B cell (primary cell): ENCODE measurements around the gene NOP9. TPM values are rescaled to one million over a fixed set of nuclear protein-coding genes. Genes with fewer than 3 reads are reported as not detected.

Experiments
- ATAC-seq: fragments of 200-7000 bp; cut with Tn5 transposase; one replicate; pipeline ENCODE4 v1.10.0; 2021; ENCODE audit warnings: low read depth, mild to moderate bottlenecking, moderate number of reproducible peaks, moderate library complexity
- CTCF ChIA-PET: fragments of 350-600 bp; sonication (Branson Sonifier 250); formaldehyde crosslinking; loops from one replicate; lab custom pipeline; 2021; ENCODE audit warnings: antibody characterized with exemption, inconsistent platforms; lab: Charles Lee
- POLR2A ChIA-PET: fragments of 350-600 bp; sonication (Branson Sonifier 250); formaldehyde crosslinking; loops from one replicate; lab custom pipeline; 2021; ENCODE audit warnings: antibody characterized with exemption; lab: Charles Lee
- DNase-seq: peaks from one replicate; pipeline ENCODE4 v3.0.0; 2013
- H2AFZ ChIP-seq: 2 replicates; pipeline ENCODE4 v1.6.1; 2012; ENCODE audit warnings: mild to moderate bottlenecking, low read depth, low read length; ENCODE audit not compliant: insufficient read depth, poor library complexity, severe bottlenecking
- H3K27ac ChIP-seq, 2 donors: 1 replicate in 1 of 2; 2 replicates in 1 of 2; pipeline ENCODE4 v1.5.1; 2012 to 2013; ENCODE audit warnings: low read length in 2 of 2, mild to moderate bottlenecking in 2 of 2, moderate library complexity in 1 of 2
- H3K27me3 ChIP-seq, 4 experiments: fragments of 200-600 bp in 1 of 4; sonication (generic) in 1 of 4; replicated peaks in 1 of 4; 1 replicate in 2 of 4; 2 replicates in 2 of 4; pipeline versions ENCODE4 v1.6.1 to v1.7.0; 2013 to 2016; ENCODE audit warnings: low read length in 3 of 4, mild to moderate bottlenecking in 2 of 4, mixed read lengths in 1 of 4, moderate library complexity in 1 of 4; ENCODE audit not compliant: insufficient read depth in 4 of 4, control insufficient read depth in 3 of 4; ENCODE audit errors: control extremely low read depth in 1 of 4
- H3K36me3 ChIP-seq, 2 experiments: replicated peaks in 1 of 2; 1 replicate in 1 of 2; 2 replicates in 1 of 2; pipeline versions ENCODE4 v1.6.1 to v1.7.1; 2013; ENCODE audit warnings: low read length in 1 of 2; ENCODE audit not compliant: insufficient read depth in 2 of 2, control insufficient read depth in 1 of 2; ENCODE audit errors: control extremely low read depth in 1 of 2, extremely low read depth in 1 of 2
- H3K4me1 ChIP-seq, 2 donors: fragments of 200-600 bp in 1 of 2; sonication (generic) in 1 of 2; 1 replicate in 1 of 2; 2 replicates in 1 of 2; pipeline versions ENCODE4 v1.5.1 to v1.6.1; 2013 to 2017; ENCODE audit warnings: low read length in 2 of 2; ENCODE audit not compliant: control insufficient read depth in 2 of 2, insufficient read depth in 2 of 2
- H3K4me2 ChIP-seq: replicated peaks from 2 replicates; pipeline ENCODE3; 2012; ENCODE audit warnings: mild to moderate bottlenecking, low read depth, low read length; ENCODE audit not compliant: poor library complexity, severe bottlenecking
- H3K4me3 ChIP-seq, 5 experiments: fragments of 200-600 bp in 1 of 5; sonication (generic) in 1 of 5; 1 replicate in 3 of 5; 2 replicates in 2 of 5; pipeline versions ENCODE4 v1.5.1 to v1.7.0; 2011 to 2016; ENCODE audit warnings: low read length in 4 of 5, mild to moderate bottlenecking in 4 of 5, low read depth in 2 of 5, control low read depth in 1 of 5, moderate library complexity in 1 of 5; ENCODE audit not compliant: insufficient read depth in 1 of 5; ENCODE audit errors: control extremely low read depth in 1 of 5, extremely low read depth in 1 of 5
- H3K79me2 ChIP-seq: fragments of 200-600 bp; sonication (generic); one replicate; pipeline ENCODE4 v1.6.0; 2016; ENCODE audit warnings: low read length; ENCODE audit not compliant: control insufficient read depth, insufficient read depth
- H3K9ac ChIP-seq: fragments of 200-600 bp; sonication (generic); 2 replicates; pipeline ENCODE4 v1.6.1; 2017; ENCODE audit warnings: mild to moderate bottlenecking, low read length, moderate library complexity
- H3K9me3 ChIP-seq, 3 donors: one replicate each; pipeline versions ENCODE4 v1.6.1 to v1.7.1; 2013; ENCODE audit warnings: low read length in 2 of 3; ENCODE audit not compliant: control insufficient read depth in 2 of 3, insufficient read depth in 1 of 3; ENCODE audit errors: control extremely low read depth in 1 of 3
- H4K20me1 ChIP-seq: 2 replicates; pipeline ENCODE4 v1.6.0; 2012; ENCODE audit warnings: mild to moderate bottlenecking, low read length; ENCODE audit not compliant: insufficient read depth, control insufficient read depth, poor library complexity, severe bottlenecking
- H3K27ac Mint-ChIP-seq: one replicate; pipeline ENCODE4 v1.8.0; 2021; ENCODE audit warnings: mixed read lengths
- H3K27me3 Mint-ChIP-seq: one replicate; pipeline ENCODE4 v1.8.0; 2021; ENCODE audit warnings: mixed read lengths
- H3K4me1 Mint-ChIP-seq: one replicate; pipeline ENCODE4 v1.8.0; 2021; ENCODE audit warnings: mixed read lengths
- H3K4me3 Mint-ChIP-seq: one replicate; pipeline ENCODE4 v1.8.0; 2021; ENCODE audit warnings: mixed read lengths
- H3K9me3 Mint-ChIP-seq: one replicate; pipeline ENCODE4 v1.8.0; 2022; ENCODE audit warnings: mixed read lengths; ENCODE audit not compliant: insufficient read depth
- CTCF ChIP-seq: fragments of 200-600 bp; IDR thresholded peaks from one replicate; pipeline ENCODE4 v1.8.0; 2022; ENCODE audit warnings: antibody characterized with exemption, mild to moderate bottlenecking
- EZH2 ChIP-seq: IDR thresholded peaks from 2 replicates; pipeline ENCODE4 v1.6.1; 2012; ENCODE audit warnings: borderline replicate concordance, low read depth, mild to moderate bottlenecking, moderate library complexity, low read length; ENCODE audit not compliant: insufficient read depth, poor library complexity, severe bottlenecking
- WGBS: methylation state at CpG from one replicate; pipeline ENCODE4 v1.1.5; 2013; ENCODE audit warnings: missing lambda C conversion rate; ENCODE audit not compliant: insufficient coverage; 5-methylcytosine and 5-hydroxymethylcytosine counted together
- intact Hi-C: fragments of 100-400 bp; cut with micrococcal nuclease; formaldehyde crosslinking; loops from one replicate; pipeline ENCODE4 v1.10.0; 2022
- polyA plus RNA-seq: library from polyadenylated mRNA; depleted of rRNA; stranded (reverse); fragments of >200 nt; gene quantifications from 2 replicates; pipeline ENCODE4 v1.2.3, GENCODE V29; 2012
- total RNA-seq, 2 donors: library from RNA; stranded (reverse); fragments of 120-200 nt in 1 of 2; gene quantifications; 1 replicate in 1 of 2; 2 replicates in 1 of 2; pipeline versions ENCODE4 v1.2.3 to v1.2.4, GENCODE V29; 2013 to 2022

Gene NOP9
- total and polyA plus RNA-seq, 2 donors (not counting 1 experiment from before 2014, with no cell fraction given): 9.7 to 22.6 TPM

GRCh38 chr14:24274101-24274543 lies 25.5 kb upstream of the NOP9 start:
- H3K4me2 ChIP-seq: peak overlapping the region; percentile 52
- H3K4me1 ChIP-seq: peaks cover 55 to 64% of the 10 kb centered on the region in 2 donors
- peak; percentile 28 for ATAC-seq
- no peaks in the 10 kb centered on the region for H3K27me3 Mint-ChIP-seq
- intact Hi-C loops: loop anchor here (10.0 kb wide), 1 partner anchor 129 kb away; the partner anchor contains the start of genes EMC9, PSME2 and RNF31
- peak overlapping the region; percentile 58 for H3K4me3 Mint-ChIP-seq
- no peaks in the 10 kb centered on the region for H4K20me1 ChIP-seq
- ChIA-PET CTCF (interaction anchor here (0.7 to 2.4 kb wide), 10 partner anchors 10 to 436 kb away, joined by 3 to 19 read pairs (median 4); partner anchors contain the start of genes CIDEB, LTB4R, MDP1 and TINF2), POLR2A (interaction anchor here (0.7 to 2.0 kb wide), 5 partner anchors 15 to 156 kb away, joined by 3 to 11 read pairs (median 4); partner anchors contain the start of gene TINF2)
- DNase-seq: peak; percentile 89
- H3K9ac ChIP-seq: no peak overlapping the region
- H3K4me3 ChIP-seq: no peak overlapping the region
- H2AFZ ChIP-seq: peak overlapping the region; percentile 10
- H3K9me3 Mint-ChIP-seq: no peaks in the 10 kb centered on the region
- peaks cover 34% of the 10 kb centered on the region for H3K79me2 ChIP-seq
- H3K27ac Mint-ChIP-seq: peak overlapping the region; percentile 89
- no peaks in the 10 kb centered on the region for H3K27me3 ChIP-seq
- 32% methylated on average over 3 of the region's 3 CpGs for WGBS
- peaks cover 0 to 5% of the 10 kb centered on the region in 2 experiments for H3K36me3 ChIP-seq
- TF ChIP-seq EZH2 (no peak), CTCF (no peak)
- peak overlapping the region; percentile 76 to 81 for H3K27ac ChIP-seq
- H3K9me3 ChIP-seq: peaks cover 0 to 10% (median 0%) of the 10 kb centered on the region in 3 donors
- H3K4me1 Mint-ChIP-seq: peaks cover 76% of the 10 kb centered on the region

DNA sequence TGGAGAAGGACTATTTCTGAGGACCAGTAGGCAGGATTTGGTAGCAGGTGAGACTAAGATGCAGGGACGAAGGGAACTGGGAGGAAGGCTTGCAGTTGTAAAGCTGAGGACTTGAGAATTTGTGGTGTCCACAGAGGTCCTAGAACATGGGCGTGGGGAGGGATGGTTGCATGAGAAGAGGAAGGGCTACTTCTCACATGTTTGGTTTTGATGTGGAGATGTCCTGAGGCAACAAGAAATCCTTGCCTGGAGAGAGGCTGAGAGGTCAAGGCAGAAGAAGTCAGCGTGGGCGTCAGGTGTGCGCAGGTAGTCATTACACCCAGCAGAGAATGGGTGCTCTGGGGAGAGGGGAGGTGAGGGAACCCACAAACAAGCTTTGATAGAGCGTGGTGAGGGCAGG lies 22.6 kb upstream of the NOP9 start:
- DNase-seq (no peak), ATAC-seq (no peak)
- Histone ChIP-seq H3K9me3 (peaks cover 0 to 10% (median 0%) of the 10 kb centered on the region in 3 donors), H2AFZ (peak overlapping the region; percentile 52), H3K4me1 (peaks cover 60 to 79% of the 10 kb centered on the region in 2 donors), H3K27ac (peak overlapping the region; percentile 65 to 80), H4K20me1 (no peaks in the 10 kb centered on the region), H3K27me3 (no peaks in the 10 kb centered on the region), H3K9ac (no peak overlapping the region), H3K36me3 (no peaks in the 10 kb centered on the region), H3K4me2 (peak overlapping the region; percentile 50), H3K4me3 (no peak overlapping the region), H3K79me2 (peaks cover 37% of the 10 kb centered on the region)
- H3K4me1 Mint-ChIP-seq: peaks cover 85% of the 10 kb centered on the region
- no peaks in the 10 kb centered on the region for H3K9me3 Mint-ChIP-seq
- POLR2A ChIA-PET: interaction anchor here (1.2 to 1.5 kb wide), 2 partner anchors 13 to 35 kb away, joined by 3 to 4 read pairs; partner anchors contain the start of gene TINF2
- TF ChIP-seq EZH2: no peak
- TF ChIP-seq CTCF: no peak
- peak overlapping the region; percentile 4 for H3K4me3 Mint-ChIP-seq
- no peaks in the 10 kb centered on the region for H3K27me3 Mint-ChIP-seq
- CTCF ChIA-PET: interaction anchor here (1.5 to 7.1 kb wide), 4 partner anchors 16 to 35 kb away, joined by 7 to 93 read pairs (median 26); partner anchors contain the start of genes CIDEB, DHRS1, LTB4R2 and NOP9
- H3K27ac Mint-ChIP-seq: peak overlapping the region; percentile 74
- 96% methylated on average over 6 of the region's 6 CpGs for WGBS
- intact Hi-C loops: loop anchor here (10.0 kb wide), 1 partner anchor 132 kb away; the partner anchor contains the start of genes EMC9, PSME2 and RNF31
